Brain microvascular endothelial cell (primary cell): ENCODE data around the gene VWA5B1.

Source experiments
- DNase-seq: peaks from one replicate; pipeline ENCODE4 v3.0.0-alpha.2; 2020
- H3K27ac ChIP-seq: fragments of 250-450 bp; sonication (Bioruptor Pico); 2 replicates; pipeline ENCODE4 v1.5.1; 2020; ENCODE audit warnings: mild to moderate bottlenecking, moderate library complexity
- H3K27me3 ChIP-seq: fragments of 250-450 bp; sonication (Bioruptor Pico); replicated peaks from 2 replicates; pipeline ENCODE4 v1.5.1; 2020; ENCODE audit warnings: mild to moderate bottlenecking
- H3K36me3 ChIP-seq: fragments of 250-450 bp; sonication (Bioruptor Pico); replicated peaks from 2 replicates; pipeline ENCODE4 v1.5.1; 2020; ENCODE audit warnings: mild to moderate bottlenecking
- H3K4me3 ChIP-seq: 2 replicates; pipeline ENCODE4 v1.5.1; 2011; ENCODE audit warnings: low read depth, mild to moderate bottlenecking, control low read depth, low read length, moderate library complexity
- in situ Hi-C: cut with HindIII; loops from 2 replicates; pipeline ENCODE4 v1.10.0; 2017; ENCODE audit warnings: low sequenced_read_pairs, low pct_ligation_motif_present
- TF ChIP-seq, protein P1 (sequence below): IDR thresholded peaks from 2 replicates; pipeline ENCODE4 v1.5.1; 2011; ENCODE audit warnings: low read depth, mild to moderate bottlenecking, moderate library complexity, low read length, control low read depth, inconsistent platforms; ENCODE audit errors: missing control alignments

Gene VWA5B1

DNA sequence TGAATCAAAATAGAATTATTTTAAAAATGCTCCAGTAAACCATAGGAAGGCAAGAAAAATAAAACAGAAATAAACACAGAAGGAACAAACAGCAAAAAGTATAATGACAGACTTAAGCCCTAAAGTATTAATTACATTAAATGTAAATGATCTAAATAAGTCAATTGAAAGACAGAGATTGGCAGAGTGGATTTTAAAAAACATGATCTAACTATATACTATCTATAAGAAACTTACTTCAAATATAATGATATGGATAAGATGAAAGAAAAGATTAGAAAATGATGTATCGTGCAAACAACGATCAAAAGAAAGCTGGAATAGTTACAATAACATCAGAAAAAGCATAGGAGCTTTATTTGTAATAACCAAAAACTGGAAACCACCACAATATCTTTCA is 104.6 kb downstream of the VWA5B1 start:
- no peak overlapping the region for H3K4me3 ChIP-seq
- H3K36me3 ChIP-seq, result no peaks in the 10 kb centered on the region
- TF ChIP-seq, protein P1, sequence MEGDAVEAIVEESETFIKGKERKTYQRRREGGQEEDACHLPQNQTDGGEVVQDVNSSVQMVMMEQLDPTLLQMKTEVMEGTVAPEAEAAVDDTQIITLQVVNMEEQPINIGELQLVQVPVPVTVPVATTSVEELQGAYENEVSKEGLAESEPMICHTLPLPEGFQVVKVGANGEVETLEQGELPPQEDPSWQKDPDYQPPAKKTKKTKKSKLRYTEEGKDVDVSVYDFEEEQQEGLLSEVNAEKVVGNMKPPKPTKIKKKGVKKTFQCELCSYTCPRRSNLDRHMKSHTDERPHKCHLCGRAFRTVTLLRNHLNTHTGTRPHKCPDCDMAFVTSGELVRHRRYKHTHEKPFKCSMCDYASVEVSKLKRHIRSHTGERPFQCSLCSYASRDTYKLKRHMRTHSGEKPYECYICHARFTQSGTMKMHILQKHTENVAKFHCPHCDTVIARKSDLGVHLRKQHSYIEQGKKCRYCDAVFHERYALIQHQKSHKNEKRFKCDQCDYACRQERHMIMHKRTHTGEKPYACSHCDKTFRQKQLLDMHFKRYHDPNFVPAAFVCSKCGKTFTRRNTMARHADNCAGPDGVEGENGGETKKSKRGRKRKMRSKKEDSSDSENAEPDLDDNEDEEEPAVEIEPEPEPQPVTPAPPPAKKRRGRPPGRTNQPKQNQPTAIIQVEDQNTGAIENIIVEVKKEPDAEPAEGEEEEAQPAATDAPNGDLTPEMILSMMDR, result no peak
- H3K27ac ChIP-seq, result no peak overlapping the region
- no peak for DNase-seq
- in situ Hi-C loops, result no loop called here
- peaks cover 9% of the 10 kb centered on the region for H3K27me3 ChIP-seq

DNA sequence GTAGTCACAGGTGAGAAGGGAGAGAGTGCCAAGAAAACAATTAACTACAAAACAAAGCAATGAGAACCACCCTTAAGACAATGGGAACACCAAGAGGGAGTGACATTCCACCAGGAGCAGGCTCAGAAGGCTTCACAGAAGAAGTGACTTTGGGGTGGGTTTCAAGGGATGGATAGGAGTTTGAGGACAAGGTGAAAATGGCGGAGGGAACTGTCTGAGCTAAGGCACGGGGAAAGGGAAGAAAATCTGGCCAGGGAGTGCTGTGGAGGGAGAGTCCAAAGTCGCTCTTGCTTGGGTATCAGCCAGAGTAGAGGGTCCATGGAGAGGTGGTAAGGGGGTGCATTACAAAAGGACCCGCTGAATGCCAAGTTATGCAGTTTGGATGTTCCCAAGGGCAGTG is 108.1 kb downstream of the VWA5B1 start:
- in situ Hi-C loops, result no loop called here
- TF ChIP-seq, protein P1, result no peak
- no peak for DNase-seq
- H3K27ac ChIP-seq, result no peak overlapping the region
- H3K27me3 ChIP-seq, result peaks cover 17% of the 10 kb centered on the region
- no peaks in the 10 kb centered on the region for H3K36me3 ChIP-seq
- no peak overlapping the region for H3K4me3 ChIP-seq

DNA sequence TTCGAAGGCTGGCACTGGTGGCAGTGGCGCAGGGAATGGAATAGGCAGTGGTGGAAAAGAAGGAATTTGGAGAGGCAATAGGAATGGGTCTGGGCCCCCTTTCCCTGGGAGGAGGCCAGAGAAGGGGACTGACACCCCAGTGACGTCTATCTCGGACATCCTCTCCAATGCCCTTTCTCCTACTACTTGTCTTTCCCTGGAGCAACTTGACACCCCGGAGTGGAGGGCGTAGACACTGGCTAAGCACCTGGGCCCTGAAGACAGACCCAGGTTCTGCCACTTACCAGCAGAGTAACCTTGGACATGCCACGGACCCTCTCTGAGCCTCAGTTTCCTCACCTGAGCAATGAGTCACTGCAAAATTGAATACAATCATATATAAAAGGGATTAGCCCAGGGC is 108.5 kb downstream of the VWA5B1 start:
- Histone ChIP-seq H3K4me3 (no peak overlapping the region), H3K36me3 (no peaks in the 10 kb centered on the region), H3K27me3 (peaks cover 17% of the 10 kb centered on the region), H3K27ac (no peak overlapping the region)
- DNase-seq, result no peak
- in situ Hi-C loops, result no loop called here
- TF ChIP-seq, protein P1, result no peak

DNA sequence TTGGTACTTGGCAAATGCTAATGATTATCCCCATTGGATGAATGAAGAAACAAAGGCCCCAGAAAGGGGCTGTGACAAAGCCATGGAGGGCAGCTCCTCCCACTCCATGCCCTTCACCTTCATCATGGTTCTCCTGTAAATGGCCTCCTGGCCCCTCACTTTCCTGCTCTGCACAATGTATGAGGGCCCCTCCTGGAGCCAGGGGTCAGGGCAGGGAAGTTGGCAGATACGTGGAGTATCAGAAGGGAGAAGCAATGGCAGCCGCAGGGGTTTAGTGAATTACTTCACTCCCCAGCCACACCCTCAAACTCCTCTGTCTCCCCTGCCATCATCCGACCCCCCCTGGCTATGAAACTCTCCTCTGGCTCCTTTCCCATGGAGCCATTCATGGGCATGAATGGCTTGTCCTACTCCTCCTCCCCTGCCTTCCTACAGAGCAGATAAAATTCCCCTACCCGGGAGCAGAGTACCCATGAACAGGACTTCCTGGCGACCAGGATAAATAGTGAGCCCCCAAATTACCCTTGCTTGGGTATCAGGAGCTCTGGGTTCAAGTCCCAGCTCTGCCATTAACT is 109.0 kb downstream of the VWA5B1 start:
- H3K36me3 ChIP-seq, result no peaks in the 10 kb centered on the region
- in situ Hi-C loops, result no loop called here
- no peak overlapping the region for H3K4me3 ChIP-seq
- no peak overlapping the region for H3K27ac ChIP-seq
- DNase-seq, result no peak
- TF ChIP-seq, protein P1, result no peak
- peaks cover 17% of the 10 kb centered on the region for H3K27me3 ChIP-seq

DNA sequence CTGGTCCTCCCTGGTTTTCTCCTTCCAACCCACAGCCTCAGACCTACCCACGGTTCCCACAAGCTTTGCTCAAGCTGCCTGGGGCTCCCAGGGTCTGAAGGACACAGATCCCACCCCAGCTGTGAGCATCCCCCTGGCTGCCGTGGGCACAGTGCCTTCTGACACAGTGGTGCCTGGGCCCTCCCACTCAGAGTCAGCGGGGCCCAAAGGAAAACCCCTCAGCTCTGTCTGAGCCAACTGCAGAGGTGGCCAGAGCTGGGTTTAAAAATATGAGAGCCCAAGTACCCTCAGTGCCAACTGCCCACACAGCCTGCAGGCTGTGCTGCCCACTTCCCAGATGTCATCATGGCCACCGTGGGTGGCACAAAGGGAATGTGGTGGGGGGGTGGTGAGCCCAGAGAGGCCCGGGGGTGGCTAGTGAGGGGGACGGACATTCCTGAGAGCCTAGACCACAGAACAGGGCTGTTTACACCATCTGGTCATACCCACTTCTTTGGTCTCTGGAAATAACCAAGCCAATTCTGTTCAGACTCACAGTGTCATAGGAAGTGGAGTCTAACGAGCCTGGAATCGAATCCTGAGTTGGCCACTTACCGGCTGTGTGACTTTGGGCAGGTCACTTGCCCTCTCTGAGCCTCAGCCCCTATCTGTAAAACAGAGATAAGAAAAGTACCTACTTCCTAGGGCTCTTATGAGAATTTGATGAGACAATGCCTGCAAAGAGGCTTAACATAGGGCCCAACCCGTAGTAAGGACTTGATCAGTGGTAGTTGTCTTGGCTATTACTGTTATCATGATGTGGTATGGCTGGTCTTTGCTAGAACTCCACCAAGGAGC is 109.9 kb downstream of the VWA5B1 start:
- DNase-seq, result no peak
- in situ Hi-C loops, result no loop called here
- TF ChIP-seq, protein P1, result no peak

More for the DNA sequence above, 109.9 kb downstream of the VWA5B1 start:
- Histone ChIP-seq H3K27ac (no peak overlapping the region), H3K4me3 (no peak overlapping the region), H3K27me3 (peaks cover 17% of the 10 kb centered on the region), H3K36me3 (no peaks in the 10 kb centered on the region)
